ENCODE results near the gene HOXD11.

DNA sequence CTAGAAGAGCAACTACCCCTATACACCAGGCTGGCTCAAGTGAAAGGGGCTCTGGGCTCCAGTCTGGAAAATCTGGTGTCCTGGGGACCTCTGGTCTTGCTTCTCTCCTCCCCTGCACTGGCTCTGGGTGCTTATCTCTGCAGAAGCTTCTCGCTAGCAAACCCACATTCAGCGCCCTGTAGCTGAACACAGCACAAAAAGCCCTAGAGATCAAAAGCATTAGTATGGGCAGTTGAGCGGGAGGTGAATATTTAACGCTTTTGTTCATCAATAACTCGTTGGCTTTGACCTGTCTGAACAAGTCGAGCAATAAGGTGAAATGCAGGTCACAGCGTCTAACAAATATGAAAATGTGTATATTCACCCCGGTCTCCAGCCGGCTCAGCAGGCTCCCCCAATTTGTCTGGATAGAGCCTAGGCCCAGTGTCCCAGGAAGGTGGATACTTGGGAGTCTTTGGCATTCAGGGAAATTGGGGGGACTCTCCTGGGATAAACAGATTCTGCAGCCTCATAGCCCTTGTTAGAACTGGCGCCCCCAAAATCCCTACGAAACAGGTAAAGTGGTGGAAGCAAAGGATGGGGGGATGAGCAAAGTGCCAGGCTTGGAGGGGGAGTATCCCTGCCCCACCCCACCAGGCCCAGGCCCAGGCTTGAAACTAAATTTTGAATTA, 41.8 kb downstream of the HOXD11 start:
- no peak for TF ChIP-seq EZH2phosphoT487 (IDR thresholded peaks at IDR 0.05; ENCODE audit: low read depth)
- TF ChIP-seq, protein P1, sequence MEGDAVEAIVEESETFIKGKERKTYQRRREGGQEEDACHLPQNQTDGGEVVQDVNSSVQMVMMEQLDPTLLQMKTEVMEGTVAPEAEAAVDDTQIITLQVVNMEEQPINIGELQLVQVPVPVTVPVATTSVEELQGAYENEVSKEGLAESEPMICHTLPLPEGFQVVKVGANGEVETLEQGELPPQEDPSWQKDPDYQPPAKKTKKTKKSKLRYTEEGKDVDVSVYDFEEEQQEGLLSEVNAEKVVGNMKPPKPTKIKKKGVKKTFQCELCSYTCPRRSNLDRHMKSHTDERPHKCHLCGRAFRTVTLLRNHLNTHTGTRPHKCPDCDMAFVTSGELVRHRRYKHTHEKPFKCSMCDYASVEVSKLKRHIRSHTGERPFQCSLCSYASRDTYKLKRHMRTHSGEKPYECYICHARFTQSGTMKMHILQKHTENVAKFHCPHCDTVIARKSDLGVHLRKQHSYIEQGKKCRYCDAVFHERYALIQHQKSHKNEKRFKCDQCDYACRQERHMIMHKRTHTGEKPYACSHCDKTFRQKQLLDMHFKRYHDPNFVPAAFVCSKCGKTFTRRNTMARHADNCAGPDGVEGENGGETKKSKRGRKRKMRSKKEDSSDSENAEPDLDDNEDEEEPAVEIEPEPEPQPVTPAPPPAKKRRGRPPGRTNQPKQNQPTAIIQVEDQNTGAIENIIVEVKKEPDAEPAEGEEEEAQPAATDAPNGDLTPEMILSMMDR (IDR thresholded peaks at IDR 0.05; ENCODE audit: low read depth, low read length): no peak
